HG02763 (cell line): ENCODE data around the gene MSI2.

Experiments
- ATAC-seq: cut with Tn5 transposase; IDR thresholded peaks from one replicate; pipeline ENCODE4 v1.9.1; 2021; ENCODE audit warnings: mild to moderate bottlenecking, moderate library complexity; ENCODE audit not compliant: unreplicated experiment

The MSI2 gene

GRCh38 chr17:57269052-57269451 lies 12.7 kb downstream of the MSI2 start:
- ATAC-seq: no peak

- ATAC-seq: no peak
These were observed 13.4 kb downstream of the MSI2 start for GRCh38 chr17:57269598-57270255.

GRCh38 chr17:57270801-57271245 lies 14.5 kb downstream of the MSI2 start:
- no peak for ATAC-seq

GRCh38 chr17:57271821-57272220 lies 15.5 kb downstream of the MSI2 start:
- ATAC-seq: no peak

GRCh38 chr17:57273490-57273889 lies 17.2 kb downstream of the MSI2 start:
- no peak for ATAC-seq

GRCh38 chr17:57274162-57274561 lies 17.8 kb downstream of the MSI2 start:
- ATAC-seq: no peak

- ATAC-seq: no peak
These were observed 18.9 kb downstream of the MSI2 start for GRCh38 chr17:57275071-57275764.

GRCh38 chr17:57276621-57277020 lies 20.3 kb downstream of the MSI2 start:
- no peak for ATAC-seq

GRCh38 chr17:57277923-57278604 lies 21.7 kb downstream of the MSI2 start:
- ATAC-seq: no peak

- ATAC-seq: no peak
These were observed 22.5 kb downstream of the MSI2 start for GRCh38 chr17:57278740-57279387.

- ATAC-seq: no peak
These were observed 23.1 kb downstream of the MSI2 start for GRCh38 chr17:57279432-57279831.

- ATAC-seq: no peak
These were observed 25.6 kb downstream of the MSI2 start for GRCh38 chr17:57281887-57282286.

GRCh38 chr17:57282296-57282695 lies 26.0 kb downstream of the MSI2 start:
- no peak for ATAC-seq

- ATAC-seq: no peak
These were observed 27.1 kb downstream of the MSI2 start for GRCh38 chr17:57283203-57283971.

- ATAC-seq: no peak
These were observed 28.3 kb downstream of the MSI2 start for GRCh38 chr17:57284583-57284982.

GRCh38 chr17:57284984-57285646 lies 28.8 kb downstream of the MSI2 start:
- peak; percentile 60 for ATAC-seq

GRCh38 chr17:57285701-57286100 lies 29.4 kb downstream of the MSI2 start:
- no peak for ATAC-seq

- no peak for ATAC-seq
These were observed 30.2 kb downstream of the MSI2 start for GRCh38 chr17:57286399-57287105.

GRCh38 chr17:57288040-57288772 lies 31.9 kb downstream of the MSI2 start:
- ATAC-seq: no peak
